ENCODE measurements around the gene HOXC9. TPM values are rescaled to one million over a fixed set of nuclear protein-coding genes. Genes with fewer than 3 reads are reported as not detected.

The HOXC9 gene
- total and polyA plus RNA-seq, 2 of the 8 experiments (the other 6 are each of a cell fraction or from before 2014, with no cell fraction given), result not detected

DNA sequence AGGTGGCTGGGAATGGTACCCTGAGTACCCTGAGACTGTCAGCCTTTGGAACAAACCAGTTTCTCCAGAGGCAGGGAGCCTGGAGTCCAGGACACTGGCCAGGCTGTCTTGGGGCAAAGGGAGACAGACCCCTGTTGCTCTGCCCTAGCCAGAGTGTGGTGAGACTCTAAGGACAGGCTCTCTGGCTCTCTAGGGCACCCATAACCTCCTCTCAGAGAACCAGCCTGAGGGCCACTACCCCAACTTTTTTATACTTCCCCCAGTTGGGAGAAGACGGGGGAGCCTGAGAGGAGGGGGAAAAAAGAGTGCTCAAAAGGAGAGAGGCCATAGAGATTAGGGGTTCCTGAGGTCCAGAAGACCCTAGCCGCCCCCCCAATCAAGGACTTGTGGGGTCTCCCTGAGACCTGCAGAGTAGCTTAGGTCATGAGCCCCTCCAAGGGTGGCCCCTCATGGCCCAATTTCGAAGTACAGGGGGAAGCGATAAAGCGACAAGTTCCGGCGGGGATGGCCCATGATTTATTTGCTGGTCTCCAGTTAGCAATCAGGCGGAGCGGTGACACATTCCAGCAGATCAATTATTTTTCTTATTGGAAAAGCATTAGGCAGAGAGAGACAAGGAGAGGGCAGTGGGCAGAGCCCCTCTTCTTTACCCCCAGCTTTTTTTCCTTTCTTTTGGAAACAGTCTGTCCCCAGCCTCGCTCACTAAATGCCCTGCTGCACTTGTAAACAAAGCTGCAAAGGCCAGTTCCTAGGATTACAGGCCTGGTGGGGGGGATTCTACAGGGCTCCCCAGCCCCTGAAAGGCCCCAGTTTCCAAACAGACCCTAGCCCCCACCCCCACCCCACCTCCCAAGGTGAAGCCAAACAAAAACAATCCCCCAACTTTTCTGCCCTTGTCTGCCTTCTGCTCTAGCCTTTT is 10.4 kb downstream of the HOXC9 start (continued):
- no peak for TF ChIP-seq RAD21 (IDR thresholded peaks at IDR 0.05 in 1 of 2, conservative IDR thresholded peaks at IDR 0.05 in 1 of 2; ENCODE audit: low read depth in 2 of 2, low read length in 2 of 2)
- TF ChIP-seq GABPA (IDR thresholded peaks at IDR 0.05; ENCODE audit: borderline replicate concordance, insufficient read depth, low read length), result no peak
- TF ChIP-seq PHF8 (conservative IDR thresholded peaks at IDR 0.05; ENCODE audit: low read depth, low read length), result no peak
- TF ChIP-seq, protein P1, sequence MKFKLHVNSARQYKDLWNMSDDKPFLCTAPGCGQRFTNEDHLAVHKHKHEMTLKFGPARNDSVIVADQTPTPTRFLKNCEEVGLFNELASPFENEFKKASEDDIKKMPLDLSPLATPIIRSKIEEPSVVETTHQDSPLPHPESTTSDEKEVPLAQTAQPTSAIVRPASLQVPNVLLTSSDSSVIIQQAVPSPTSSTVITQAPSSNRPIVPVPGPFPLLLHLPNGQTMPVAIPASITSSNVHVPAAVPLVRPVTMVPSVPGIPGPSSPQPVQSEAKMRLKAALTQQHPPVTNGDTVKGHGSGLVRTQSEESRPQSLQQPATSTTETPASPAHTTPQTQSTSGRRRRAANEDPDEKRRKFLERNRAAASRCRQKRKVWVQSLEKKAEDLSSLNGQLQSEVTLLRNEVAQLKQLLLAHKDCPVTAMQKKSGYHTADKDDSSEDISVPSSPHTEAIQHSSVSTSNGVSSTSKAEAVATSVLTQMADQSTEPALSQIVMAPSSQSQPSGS (IDR thresholded peaks at IDR 0.05; ENCODE audit: low read length), result no peak
- peak; percentile 9; the same call in 1 of the 2 replicates for TF ChIP-seq CBX8 (IDR thresholded peaks at IDR 0.05; ENCODE audit: borderline replicate concordance, low read depth, low read length)
- TF ChIP-seq, protein P2, sequence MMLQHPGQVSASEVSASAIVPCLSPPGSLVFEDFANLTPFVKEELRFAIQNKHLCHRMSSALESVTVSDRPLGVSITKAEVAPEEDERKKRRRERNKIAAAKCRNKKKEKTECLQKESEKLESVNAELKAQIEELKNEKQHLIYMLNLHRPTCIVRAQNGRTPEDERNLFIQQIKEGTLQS (IDR thresholded peaks at IDR 0.05; ENCODE audit: insufficient read depth, low read depth, low read length), result no peak
- TF ChIP-seq TEAD4 (IDR thresholded peaks at IDR 0.05; ENCODE audit: low read depth, low read length), result no peak
- peak; percentile 28 for TF ChIP-seq RNF2 (IDR thresholded peaks at IDR 0.05; ENCODE audit: borderline replicate concordance, low read depth, low read length, missing control alignments, poor library complexity, severe bottlenecking)
- no peak for TF ChIP-seq MAFK (IDR thresholded peaks at IDR 0.05; ENCODE audit: low read depth, low read length)
- TF ChIP-seq SP4 (IDR thresholded peaks at IDR 0.05; ENCODE audit: low read length), result no peak
- TF ChIP-seq KDM5A (IDR thresholded peaks at IDR 0.05; ENCODE audit: low read length), result no peak
- no peak for TF ChIP-seq RFX5 (IDR thresholded peaks at IDR 0.05; ENCODE audit: borderline replicate concordance, low read depth, low read length)
- no peak for TF ChIP-seq EP300 (IDR thresholded peaks at IDR 0.05; ENCODE audit: borderline replicate concordance in 1 of 2, low read depth in 2 of 2, low read length in 2 of 2)
- no peak for TF ChIP-seq EGR1 (IDR thresholded peaks at IDR 0.05; ENCODE audit: borderline replicate concordance, low read depth, low read length)
- TF ChIP-seq SIN3A (conservative IDR thresholded peaks at IDR 0.05 in 1 of 2, IDR thresholded peaks at IDR 0.05 in 1 of 2; ENCODE audit: low read depth in 1 of 2, low read length in 2 of 2), result no peak
- TF ChIP-seq ZNF274 (IDR thresholded peaks at IDR 0.05; ENCODE audit: borderline replicate concordance, extremely low read depth, low read length), result no peak
- no peak for TF ChIP-seq SRF (IDR thresholded peaks at IDR 0.05; ENCODE audit: low read depth, low read length)
